Stimulated activated CD4-positive, alpha-beta T cell treated with anti-CD3 and anti-CD28 coated beads, Interleukin-2, amount 100 ng/mL, for 4 hours (primary cell): ENCODE data around the gene TRABD2B.

Source experiments
- DNase-seq: peaks from one replicate; pipeline ENCODE4 v3.0.0-alpha.2; 2020; ENCODE audit warnings: low read depth

The TRABD2B gene

GRCh38 chr1:47795102-47795501, 202.1 kb downstream of the TRABD2B start:
- DNase-seq: no peak

GRCh38 chr1:47794530-47794929, 202.7 kb downstream of the TRABD2B start:
- no peak for DNase-seq

DNA sequence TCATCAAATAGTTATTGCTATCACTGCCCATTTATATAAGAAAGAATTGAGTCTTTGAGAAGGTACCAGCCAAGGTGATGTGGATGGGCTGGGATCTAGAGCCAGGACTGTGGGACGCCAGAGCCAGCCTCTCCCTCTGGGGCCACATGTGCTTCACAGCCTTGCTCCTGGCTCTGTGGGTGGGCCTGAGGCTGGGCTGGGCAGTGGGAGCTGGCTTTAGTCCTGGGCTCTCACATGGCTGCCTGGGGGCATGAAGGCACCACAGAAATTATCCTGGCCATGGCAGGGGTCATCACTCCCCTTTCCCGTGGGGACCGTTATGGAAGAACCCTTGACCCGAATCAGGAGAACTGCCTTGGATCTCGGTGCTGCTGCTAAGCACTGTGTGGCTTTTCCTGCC, 203.1 kb downstream of the TRABD2B start:
- no peak for DNase-seq

- no peak for DNase-seq
Observed at GRCh38 chr1:47793563-47793962, 203.6 kb downstream of the TRABD2B start.

GRCh38 chr1:47792779-47793178, 204.4 kb downstream of the TRABD2B start:
- DNase-seq: no peak

DNA sequence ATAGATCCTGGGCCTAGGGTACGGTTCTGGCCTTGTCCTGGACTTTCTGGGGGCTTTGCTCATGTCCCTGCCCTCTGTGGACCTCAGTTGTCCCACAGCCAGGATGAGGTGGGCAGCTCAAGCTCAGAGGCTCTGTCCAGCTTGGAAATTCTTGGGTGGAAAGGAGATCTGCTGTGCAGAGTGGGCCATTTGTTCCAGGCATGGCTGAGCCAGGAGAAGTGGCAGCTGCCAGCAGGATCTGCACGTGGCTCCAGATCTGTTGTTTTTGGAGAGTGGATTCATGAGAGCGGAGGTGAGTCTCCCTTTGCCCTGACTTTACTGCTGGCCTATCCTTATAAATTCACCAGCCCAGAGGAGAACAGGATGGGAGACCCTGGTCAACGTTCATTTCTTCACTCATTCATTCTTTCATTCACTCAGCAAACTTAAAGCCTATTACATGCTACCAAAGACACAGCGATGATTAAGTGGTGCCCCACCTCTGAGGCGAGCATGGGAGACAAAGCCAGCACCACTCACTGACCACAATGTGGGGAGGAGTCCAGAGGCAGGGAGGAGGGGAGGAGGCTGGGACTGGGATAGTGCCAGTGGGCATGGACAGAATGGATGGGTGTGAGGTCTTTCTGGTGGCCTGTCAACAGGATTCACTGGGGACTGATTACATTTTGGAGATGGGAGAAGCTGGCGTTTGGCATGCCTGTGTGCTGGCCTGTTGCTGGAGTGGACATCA, 205.1 kb downstream of the TRABD2B start:
- no peak for DNase-seq

GRCh38 chr1:47788761-47789160, 208.4 kb downstream of the TRABD2B start:
- no peak for DNase-seq

DNA sequence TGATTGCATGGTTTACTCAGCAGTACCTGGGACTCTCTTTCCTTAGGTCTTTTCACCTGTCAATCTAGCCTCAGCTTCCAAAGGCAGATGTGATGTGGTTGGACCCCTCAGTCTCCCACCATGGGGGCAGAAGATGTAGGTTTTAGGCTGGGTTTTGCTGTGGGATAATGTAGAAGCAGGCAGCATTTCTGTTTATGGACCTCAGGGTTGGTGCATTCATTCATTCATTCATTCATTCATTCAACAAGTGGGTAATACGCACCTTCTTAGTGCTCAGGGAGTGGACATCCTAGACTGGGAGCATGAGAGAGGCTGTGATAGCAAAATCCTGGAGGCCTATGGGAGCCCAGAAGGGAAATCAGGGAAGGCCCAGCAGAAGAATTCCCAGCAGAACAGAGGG, 209.6 kb downstream of the TRABD2B start:
- DNase-seq: no peak

- DNase-seq: no peak
Observed at GRCh38 chr1:47786316-47786715, 210.9 kb downstream of the TRABD2B start.

- no peak for DNase-seq
Observed at GRCh38 chr1:47785561-47786271, 211.5 kb downstream of the TRABD2B start.

DNA sequence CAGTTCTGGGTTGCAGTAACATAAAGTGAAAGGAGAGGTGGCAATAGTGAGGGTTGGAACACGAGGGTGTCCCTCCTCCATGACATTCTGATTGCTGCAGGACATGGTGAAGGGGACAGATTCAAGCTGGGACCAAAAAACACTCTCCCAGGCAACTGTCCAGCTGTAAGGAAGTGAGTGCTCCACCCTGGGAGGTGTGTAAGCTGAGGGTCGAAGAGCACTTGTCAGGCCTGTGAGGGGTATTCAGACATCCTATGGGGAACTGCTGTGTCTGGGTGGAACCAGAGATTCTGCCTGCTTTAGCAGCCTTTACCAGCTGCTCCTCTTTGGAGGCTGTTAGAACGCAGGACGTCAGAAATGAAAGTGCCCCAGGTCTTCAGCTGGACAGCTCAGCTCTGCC, 212.1 kb downstream of the TRABD2B start:
- DNase-seq: no peak

GRCh38 chr1:47784497-47784822, 212.7 kb downstream of the TRABD2B start:
- DNase-seq: no peak

- no peak for DNase-seq
Observed at GRCh38 chr1:47783638-47784496, 213.3 kb downstream of the TRABD2B start.

DNA sequence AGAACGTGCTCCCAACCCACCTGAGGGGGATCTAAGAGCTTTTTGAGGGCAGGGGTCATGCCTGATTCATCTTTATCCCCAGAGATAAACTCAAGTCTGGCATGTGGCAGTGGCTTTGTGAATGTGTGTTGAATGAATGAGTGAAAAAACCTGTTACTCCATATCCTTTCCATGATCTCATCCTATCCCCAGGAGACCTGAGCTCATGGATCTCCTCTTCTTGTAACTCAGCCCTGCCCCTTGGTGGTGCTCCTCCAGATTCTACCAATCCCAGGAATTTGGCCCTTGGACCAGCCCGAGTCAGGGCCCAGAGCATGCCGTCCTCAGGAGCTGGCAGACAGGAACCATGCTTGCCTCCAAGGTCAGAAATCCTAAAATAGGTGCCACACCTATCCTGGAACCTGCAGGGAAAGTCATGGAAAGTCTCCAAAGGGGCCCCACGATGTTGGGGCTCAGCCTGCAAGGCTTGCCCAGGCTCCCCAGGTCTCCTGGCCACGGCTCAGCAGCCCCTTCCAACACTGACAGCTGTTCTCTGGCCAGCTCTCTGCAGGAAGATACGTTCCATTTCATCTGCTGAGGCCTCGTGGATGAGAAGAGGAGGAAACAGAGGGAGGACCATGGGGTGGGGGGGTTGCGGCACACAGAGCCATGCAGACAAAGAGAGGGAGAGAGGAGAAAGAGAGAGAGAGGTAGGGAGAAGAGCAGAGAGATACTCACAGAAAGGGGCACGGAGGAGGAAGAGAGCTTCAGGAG, 214.6 kb downstream of the TRABD2B start:
- no peak for DNase-seq

DNA sequence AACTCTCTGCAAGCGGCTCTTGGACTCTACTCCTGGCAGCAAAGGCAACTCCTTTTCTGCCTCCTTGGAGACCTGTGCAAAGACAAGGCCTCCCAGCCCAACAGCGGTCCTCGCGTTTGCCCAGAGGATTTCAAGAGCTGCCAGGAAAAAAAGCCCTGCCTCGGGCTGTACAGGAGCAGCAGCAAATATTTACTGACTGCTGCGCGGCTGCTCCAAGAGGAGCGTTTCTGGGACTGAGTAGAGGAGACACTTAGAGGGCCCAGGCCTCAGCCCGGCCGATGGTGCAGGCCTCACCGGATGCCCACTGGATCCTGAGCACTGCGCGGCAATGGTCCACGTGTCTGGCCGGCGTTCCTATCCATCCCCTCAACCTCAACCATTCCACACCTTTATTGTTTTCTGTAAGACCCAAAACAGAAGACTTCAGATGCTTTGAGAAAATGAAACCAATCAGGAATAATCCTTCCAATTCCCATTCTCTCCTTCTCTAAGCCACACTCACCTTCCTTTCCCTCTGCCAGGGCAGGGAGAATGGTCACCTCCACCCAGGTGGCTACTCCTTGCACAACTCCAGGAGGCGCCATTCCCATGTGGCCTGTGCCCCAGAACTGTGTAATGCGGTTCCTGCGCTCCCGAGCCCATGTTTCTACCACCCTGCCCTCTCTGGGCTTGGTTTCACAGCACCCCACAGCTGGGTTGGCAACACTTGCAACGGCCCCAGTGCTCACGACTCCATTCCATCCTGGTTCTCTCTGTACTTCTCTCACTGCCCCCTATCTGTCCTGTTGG, 215.8 kb downstream of the TRABD2B start:
- no peak for DNase-seq

- DNase-seq: no peak
Observed at GRCh38 chr1:47780469-47780995, 216.7 kb downstream of the TRABD2B start.

DNA sequence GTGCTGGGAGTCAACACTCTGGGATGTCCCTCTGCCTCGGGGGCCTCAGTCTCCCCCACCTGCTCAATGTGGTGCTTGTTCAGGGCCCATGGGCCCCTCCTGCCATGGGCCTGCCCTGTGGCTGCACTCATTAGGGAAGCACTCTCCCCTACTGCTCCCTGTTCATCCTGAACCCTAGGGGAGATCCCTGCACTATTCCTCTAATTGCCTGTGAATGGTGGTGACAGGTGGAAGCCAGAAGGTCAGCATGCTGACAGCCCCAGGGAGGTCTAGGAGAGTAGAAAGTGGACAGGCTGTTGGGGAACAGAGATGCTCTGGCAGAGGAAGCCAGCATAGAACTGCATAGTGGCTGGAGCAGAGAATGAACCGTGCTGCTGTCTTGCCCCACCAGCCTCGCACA, 217.6 kb downstream of the TRABD2B start:
- no peak for DNase-seq

GRCh38 chr1:47778280-47778679, 218.9 kb downstream of the TRABD2B start:
- no peak for DNase-seq

DNA sequence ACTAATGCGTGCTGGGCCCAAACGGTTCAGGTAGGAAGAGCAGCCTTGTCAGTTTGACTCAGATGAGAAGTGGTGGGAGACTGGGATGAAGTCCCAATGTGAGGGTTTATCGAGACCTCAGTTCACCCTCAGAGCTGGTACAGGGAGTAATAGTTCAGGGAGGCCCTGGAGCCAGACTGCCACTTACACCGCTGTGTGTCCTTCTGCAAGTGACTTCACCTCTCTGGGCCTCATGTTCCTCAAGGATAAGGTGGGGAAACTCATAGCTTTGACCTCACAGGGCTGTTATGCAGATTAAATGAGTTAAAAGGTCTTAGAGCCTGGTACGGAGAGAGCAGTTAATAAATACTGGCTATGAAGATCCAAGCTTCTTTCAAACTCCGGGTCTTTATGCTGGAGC, 219.9 kb downstream of the TRABD2B start:
- no peak for DNase-seq

DNA sequence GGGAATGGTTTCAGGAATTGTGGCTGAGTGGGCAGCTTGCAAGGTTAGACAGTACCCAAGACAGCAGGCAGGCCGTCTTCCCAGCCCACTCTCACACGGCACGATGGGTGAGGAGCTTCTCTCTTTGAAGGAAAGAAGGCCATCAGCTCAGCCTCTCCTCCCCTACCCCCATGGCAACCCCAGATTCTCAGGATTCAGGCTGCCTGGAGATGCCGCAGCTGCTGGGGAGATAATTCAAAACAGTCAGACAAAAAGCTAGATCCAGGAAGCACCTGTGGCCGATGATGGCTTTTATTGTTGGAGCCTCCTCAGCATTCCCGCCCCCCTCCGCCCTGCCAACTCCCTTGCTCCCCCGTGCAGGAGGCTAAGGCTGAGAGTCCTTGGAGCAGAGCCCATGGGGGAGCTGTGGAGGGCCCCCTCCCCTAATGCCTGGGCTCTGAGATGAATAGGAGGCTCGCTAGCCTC, 220.5 kb downstream of the TRABD2B start:
- no peak for DNase-seq
